RWPE1 (cell line): Measurements from ENCODE around the gene CNTN4.

ENCODE experiments used
- CTCF ChIA-PET: fragments of 350-600 bp; sonication (Branson Sonifier 250); formaldehyde crosslinking; extraction: SDS; loops from one replicate; lab custom pipeline; 2021; lab: Yijun Ruan, JAX
- POLR2A ChIA-PET: fragments of 400-600 bp; formaldehyde crosslinking; extraction: SDS; loops from one replicate; lab custom pipeline; 2020; ENCODE audit warnings: antibody characterized with exemption; ENCODE audit not compliant: low non-redundant PET; lab: Yijun Ruan, JAX
- DNase-seq: peaks from one replicate; pipeline ENCODE4 v3.0.0; 2012; ENCODE audit warnings: low spot score
- H3K27ac ChIP-seq: fragments of 450-650 bp; 2 replicates; pipeline ENCODE4 v1.5.1; 2017
- CTCF ChIP-seq: fragments of 450-650 bp; conservative IDR thresholded peaks from 2 replicates; pipeline ENCODE4 v1.5.1; 2017; ENCODE audit warnings: low read depth, mild to moderate bottlenecking

Gene CNTN4

GRCh38 chr3:2244137-2244536 lies 145.5 kb downstream of the CNTN4 start:
- H3K27ac ChIP-seq: no peak overlapping the region
- no peak for TF ChIP-seq CTCF
- DNase-seq: no peak
- CTCF ChIA-PET: no interaction called here
- POLR2A ChIA-PET: no interaction called here

- H3K27ac ChIP-seq: no peak overlapping the region
- DNase-seq: no peak
- TF ChIP-seq CTCF: no peak
- CTCF ChIA-PET: no interaction called here
- POLR2A ChIA-PET: no interaction called here
Observed at GRCh38 chr3:2246873-2247648, 148.4 kb downstream of the CNTN4 start.

- CTCF ChIA-PET: no interaction called here
- POLR2A ChIA-PET: no interaction called here
- DNase-seq: no peak
- no peak overlapping the region for H3K27ac ChIP-seq
- TF ChIP-seq CTCF: no peak
Observed at GRCh38 chr3:2247831-2248230, 149.2 kb downstream of the CNTN4 start.

- no peak overlapping the region for H3K27ac ChIP-seq
- no peak for TF ChIP-seq CTCF
- CTCF ChIA-PET: no interaction called here
- no peak for DNase-seq
- POLR2A ChIA-PET: no interaction called here
Observed at GRCh38 chr3:2250783-2251182, 152.1 kb downstream of the CNTN4 start.

GRCh38 chr3:2261747-2262146 lies 163.1 kb downstream of the CNTN4 start:
- no peak overlapping the region for H3K27ac ChIP-seq
- ChIA-PET CTCF (no interaction called here), POLR2A (no interaction called here)
- DNase-seq: no peak
- TF ChIP-seq CTCF: no peak

- CTCF ChIA-PET: no interaction called here
- no peak for TF ChIP-seq CTCF
Observed at GRCh38 chr3:2262204-2262603, 163.5 kb downstream of the CNTN4 start.

More at GRCh38 chr3:2262204-2262603, 163.5 kb downstream of the CNTN4 start:
- no peak for DNase-seq
- H3K27ac ChIP-seq: no peak overlapping the region
- POLR2A ChIA-PET: no interaction called here
